ENCODE measurements around the gene NDUFAF2. TPM values are rescaled to one million over a fixed set of nuclear protein-coding genes. Genes with fewer than 3 reads are reported as not detected.

Gene NDUFAF2
- total and polyA plus RNA-seq, 2 of the 8 experiments (the other 6 are each of a cell fraction or from before 2014, with no cell fraction given): 10.7 to 46.5 TPM

DNA sequence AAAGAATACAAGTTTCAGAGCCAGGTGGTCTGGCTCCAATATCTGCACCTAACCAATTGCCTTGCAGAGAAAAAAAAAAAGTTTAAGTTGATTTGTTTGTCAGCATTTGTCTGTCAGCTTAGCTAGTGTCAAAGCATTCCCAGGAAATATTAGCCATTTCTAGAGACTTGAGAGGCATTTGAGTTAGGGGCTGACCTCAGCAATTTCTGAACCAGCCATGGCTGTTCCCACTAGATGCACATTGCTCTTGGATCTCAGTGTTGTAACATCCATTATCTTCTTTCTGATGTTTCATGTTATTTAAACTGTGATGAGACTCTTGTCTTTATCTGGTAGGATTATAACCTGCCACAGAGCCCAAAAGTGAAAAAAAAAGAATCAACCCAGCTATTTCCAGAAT lies 102.3 kb downstream of the NDUFAF2 start:
- Histone ChIP-seq H2AFZ (ENCODE audit: low read length) (no peak overlapping the region), H3K4me1 (replicated peaks in 1 of 4; ENCODE audit: control insufficient read depth in 3 of 4, insufficient read depth in 4 of 4, low read length in 3 of 4) (peaks cover 0 to 7% (median 2%) of the 10 kb centered on the region in 4 experiments; a peak in 2 of 7 replicates), H3K9me3 (ENCODE audit: insufficient read depth in 2 of 2, low read depth in 1 of 2, low read length in 1 of 2) (no peaks in the 10 kb centered on the region), H3K14ac (ENCODE audit: insufficient read length) (no peak overlapping the region), H3K4me2 (ENCODE audit: insufficient read depth in 1 of 2, low read depth in 2 of 2, low read length in 2 of 2) (no peak overlapping the region), H4K8ac (ENCODE audit: extremely low read depth, insufficient read depth, low read length) (no peak overlapping the region), H3K27me3 (replicated peaks in 1 of 4; ENCODE audit: control insufficient read depth in 3 of 4, extremely low read depth in 1 of 4, insufficient read depth in 3 of 4, low read length in 3 of 4) (peaks cover 0 to 1% (median 0%) of the 10 kb centered on the region in 4 experiments; a peak in 1 of 7 replicates), H3K23me2 (ENCODE audit: low read depth, low read length) (no peaks in the 10 kb centered on the region), H3K18ac (ENCODE audit: extremely low read depth, low read length) (no peak overlapping the region), H3K79me2 (ENCODE audit: control insufficient read depth in 1 of 2, insufficient read depth in 2 of 2, low read length in 2 of 2) (no peaks in the 10 kb centered on the region; a peak in 1 of 4 replicates), H3K4ac (replicated peaks; ENCODE audit: insufficient read length, low read depth, low read length) (no peak overlapping the region), H2BK15ac (ENCODE audit: low read length) (no peak overlapping the region), H3K9ac (replicated peaks in 1 of 4; ENCODE audit: extremely low read depth in 1 of 4, low read depth in 3 of 4, low read length in 3 of 4) (no peak overlapping the region), H2BK5ac (ENCODE audit: low read depth, low read length) (no peak overlapping the region), H3K56ac (replicated peaks; ENCODE audit: insufficient read length, low read depth, low read length) (no peak overlapping the region), H4K5ac (ENCODE audit: insufficient read length, low read depth, low read length) (no peak overlapping the region), H3K27ac (ENCODE audit: low read depth, low read length) (no peak overlapping the region), H2BK12ac (ENCODE audit: low read depth, low read length) (no peak overlapping the region), H3K4me3 (ENCODE audit: extremely low read depth in 1 of 4, insufficient read depth in 2 of 4, low read depth in 3 of 4, low read length in 4 of 4) (no peak overlapping the region), H3K23ac (ENCODE audit: insufficient read length) (no peak overlapping the region), H4K20me1 (replicated peaks in 1 of 2; ENCODE audit: control insufficient read depth in 1 of 2, insufficient read depth in 2 of 2, low read length in 2 of 2) (no peaks in the 10 kb centered on the region), H2BK20ac (ENCODE audit: low read length) (no peak overlapping the region), H3K79me1 (ENCODE audit: low read depth, low read length) (no peaks in the 10 kb centered on the region), H2AK5ac (ENCODE audit: low read depth, low read length) (no peak overlapping the region), H2BK120ac (replicated peaks; ENCODE audit: low read depth, low read length) (no peak overlapping the region), H3K36me3 (ENCODE audit: control insufficient read depth in 2 of 4, insufficient read depth in 4 of 4, low read length in 3 of 4) (no peaks in the 10 kb centered on the region), H4K91ac (replicated peaks; ENCODE audit: insufficient read length, low read length) (no peak overlapping the region)
- DNase-seq (ENCODE audit: low read depth in 1 of 2, low spot score in 2 of 2) (no peak), FAIRE-seq (no peak)
- ChIA-PET POLR2A (ENCODE audit: partially characterized antibody) (no interaction called here), CTCF (ENCODE audit: partially characterized antibody) (interaction anchor here (0.9 to 2.0 kb wide), 2 partner anchors 8 to 37 kb away, joined by 3 to 6 read pairs; no protein-coding TSS in a partner anchor)
- no peak for TF ChIP-seq SAP30 (IDR thresholded peaks at IDR 0.05; ENCODE audit: insufficient read depth, insufficient replicate concordance, low read length)
- TF ChIP-seq KDM5A (IDR thresholded peaks at IDR 0.05; ENCODE audit: low read length): no peak
- no peak for TF ChIP-seq EGR1 (IDR thresholded peaks at IDR 0.05; ENCODE audit: borderline replicate concordance, low read depth, low read length)
- TF ChIP-seq, protein P1, sequence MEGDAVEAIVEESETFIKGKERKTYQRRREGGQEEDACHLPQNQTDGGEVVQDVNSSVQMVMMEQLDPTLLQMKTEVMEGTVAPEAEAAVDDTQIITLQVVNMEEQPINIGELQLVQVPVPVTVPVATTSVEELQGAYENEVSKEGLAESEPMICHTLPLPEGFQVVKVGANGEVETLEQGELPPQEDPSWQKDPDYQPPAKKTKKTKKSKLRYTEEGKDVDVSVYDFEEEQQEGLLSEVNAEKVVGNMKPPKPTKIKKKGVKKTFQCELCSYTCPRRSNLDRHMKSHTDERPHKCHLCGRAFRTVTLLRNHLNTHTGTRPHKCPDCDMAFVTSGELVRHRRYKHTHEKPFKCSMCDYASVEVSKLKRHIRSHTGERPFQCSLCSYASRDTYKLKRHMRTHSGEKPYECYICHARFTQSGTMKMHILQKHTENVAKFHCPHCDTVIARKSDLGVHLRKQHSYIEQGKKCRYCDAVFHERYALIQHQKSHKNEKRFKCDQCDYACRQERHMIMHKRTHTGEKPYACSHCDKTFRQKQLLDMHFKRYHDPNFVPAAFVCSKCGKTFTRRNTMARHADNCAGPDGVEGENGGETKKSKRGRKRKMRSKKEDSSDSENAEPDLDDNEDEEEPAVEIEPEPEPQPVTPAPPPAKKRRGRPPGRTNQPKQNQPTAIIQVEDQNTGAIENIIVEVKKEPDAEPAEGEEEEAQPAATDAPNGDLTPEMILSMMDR (IDR thresholded peaks at IDR 0.05; ENCODE audit: control extremely low read depth in 1 of 3, insufficient read depth in 1 of 3, low read depth in 1 of 3, low read length in 3 of 3): no peak
- no peak for TF ChIP-seq SUZ12 (IDR thresholded peaks at IDR 0.05; ENCODE audit: low read length)
- no peak for TF ChIP-seq GTF2F1 (IDR thresholded peaks at IDR 0.05; ENCODE audit: borderline replicate concordance, low read depth, low read length)
- no peak for TF ChIP-seq POLR2AphosphoS5 (IDR thresholded peaks at IDR 0.05; ENCODE audit: low read depth, low read length)
- TF ChIP-seq ASH2L (IDR thresholded peaks at IDR 0.05; ENCODE audit: low read length): no peak
- no peak for TF ChIP-seq YY1 (IDR thresholded peaks at IDR 0.05; ENCODE audit: low read depth, low read length)
- no peak for TF ChIP-seq RFX5 (IDR thresholded peaks at IDR 0.05; ENCODE audit: borderline replicate concordance, low read depth, low read length)
- TF ChIP-seq KDM1A (IDR thresholded peaks at IDR 0.05; ENCODE audit: borderline replicate concordance, low read length): no peak
- no peak for TF ChIP-seq EZH2 (IDR thresholded peaks at IDR 0.05; ENCODE audit: low read depth, low read length, severe bottlenecking)
- no peak for TF ChIP-seq JUND (IDR thresholded peaks at IDR 0.05; ENCODE audit: low read length)
- TF ChIP-seq SP1 (IDR thresholded peaks at IDR 0.05; ENCODE audit: low read depth, low read length): no peak
